ENCODE results near the gene ZNF337. TPM values are rescaled to one million over a fixed set of nuclear protein-coding genes. Genes with fewer than 3 reads are reported as not detected.
"Not testable (repeated sequence)": the region's sequence is repeated elsewhere in the genome, so short reads cannot be mapped to it uniquely, and the experiment has no call there.

The ZNF337 gene
- total and polyA plus RNA-seq, 3 experiments from 2014 or later, result 12.5 to 15.4 (median 12.7) TPM

DNA sequence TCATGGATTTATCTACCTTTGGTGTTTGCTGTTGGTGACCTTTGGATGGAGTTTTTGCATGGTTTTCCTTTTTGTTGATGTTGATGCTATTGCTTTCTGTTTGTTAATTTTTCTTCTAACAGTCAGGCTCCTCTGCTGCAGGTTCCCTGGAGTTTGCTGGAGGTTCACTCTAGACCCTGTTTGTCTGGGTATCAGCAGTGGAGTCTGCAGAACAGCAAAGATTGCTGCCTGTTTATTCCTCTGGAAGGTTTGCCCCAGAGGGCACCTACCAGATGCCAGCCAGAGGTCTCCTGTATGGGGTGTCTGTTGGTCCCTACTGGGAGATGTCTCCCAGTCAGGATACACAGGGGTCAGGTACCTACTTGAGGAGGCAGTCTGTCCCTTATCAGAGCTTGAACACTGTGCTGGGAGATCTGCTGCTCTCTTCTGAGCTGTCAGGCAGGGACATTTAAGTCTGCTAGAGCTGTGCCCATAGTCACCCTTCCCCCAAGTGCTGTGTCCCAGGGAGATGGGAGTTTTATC, 9.2 kb upstream of the ZNF337 start:
- Mint-ChIP-seq H3K4me3 (peak overlapping the region in 1 of 7 donors; percentile 22), H3K36me3 (peaks cover 0 to 46% (median 0%) of the 10 kb centered on the region in 3 donors), H3K9me3 (peaks cover 0 to 11% (median 4%) of the 10 kb centered on the region in 5 donors), H3K27me3 (peaks cover 0 to 6% of the 10 kb centered on the region in 2 donors), H3K27ac (peak overlapping the region in 5 of 8 donors; percentile 30 to 82 (median 48)), H3K4me1 (peaks cover 22 to 32% (median 23%) of the 10 kb centered on the region in 3 donors)
- Histone ChIP-seq H3K4me3 (ENCODE audit: low read length) (no peak overlapping the region), H3K36me3 (ENCODE audit: insufficient read depth, low read length) (no peaks in the 10 kb centered on the region), H3K27ac (ENCODE audit: low read depth, low read length) (no peak overlapping the region), H3K27me3 (ENCODE audit: insufficient read depth, low read length, poor library complexity, severe bottlenecking) (no peaks in the 10 kb centered on the region), H3K9me3 (ENCODE audit: low read length) (no peaks in the 10 kb centered on the region), H3K4me1 (ENCODE audit: insufficient read depth, low read length) (peaks cover 20% of the 10 kb centered on the region)
- ChIA-PET POLR2A (no interaction called here), CTCF (no interaction called here)
- no peak for DNase-seq

- H3K27me3 ChIP-seq (ENCODE audit: insufficient read depth, low read length, poor library complexity, severe bottlenecking); H3K4me3 Mint-ChIP-seq; H3K27me3 Mint-ChIP-seq; CTCF ChIA-PET; POLR2A ChIA-PET; DNase-seq; H3K27ac ChIP-seq (ENCODE audit: low read depth, low read length); H3K36me3 ChIP-seq (ENCODE audit: insufficient read depth, low read length); H3K4me3 ChIP-seq (ENCODE audit: low read length); H3K9me3 ChIP-seq (ENCODE audit: low read length): not testable (repeated sequence)
- H3K36me3 Mint-ChIP-seq, result peaks cover 0 to 45% (median 2%) of the 10 kb centered on the region in 3 donors
- H3K4me1 ChIP-seq (ENCODE audit: insufficient read depth, low read length), result peaks cover 20% of the 10 kb centered on the region
- H3K27ac Mint-ChIP-seq, result peak overlapping the region in 1 of 8 donors; percentile 13
- H3K4me1 Mint-ChIP-seq, result peaks cover 22 to 32% (median 23%) of the 10 kb centered on the region in 3 donors
- peaks cover 12 to 18% (median 14%) of the 10 kb centered on the region in 5 donors for H3K9me3 Mint-ChIP-seq
These were observed 7.7 kb upstream of the ZNF337 start for GRCh38 chr20:25704303-25704702.

DNA sequence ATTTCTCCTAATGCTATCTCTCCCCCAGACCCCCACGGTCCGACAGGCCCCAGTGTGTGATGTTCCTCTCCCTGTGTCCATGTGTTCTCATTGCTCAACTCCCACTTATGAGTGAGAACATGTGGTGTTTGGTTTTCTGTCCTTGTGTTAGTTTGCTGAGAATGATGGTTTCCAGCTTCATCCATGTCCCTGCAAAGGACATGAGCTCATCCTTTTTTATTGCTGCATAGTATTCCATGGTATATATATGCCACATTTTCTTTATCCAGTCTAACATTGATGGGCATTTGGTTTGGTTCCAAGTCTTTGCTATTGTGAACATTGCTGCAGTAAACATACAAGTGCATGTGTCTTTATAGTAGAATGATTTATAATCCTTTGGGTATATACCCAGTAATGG, 4.2 kb upstream of the ZNF337 start:
- H3K27ac Mint-ChIP-seq; H3K27me3 Mint-ChIP-seq; H3K4me1 ChIP-seq (ENCODE audit: insufficient read depth, low read length); H3K36me3 ChIP-seq (ENCODE audit: insufficient read depth, low read length); CTCF ChIA-PET; H3K27me3 ChIP-seq (ENCODE audit: insufficient read depth, low read length, poor library complexity, severe bottlenecking); POLR2A ChIA-PET; H3K4me3 ChIP-seq (ENCODE audit: low read length); DNase-seq; H3K27ac ChIP-seq (ENCODE audit: low read depth, low read length); H3K9me3 ChIP-seq (ENCODE audit: low read length): not testable (repeated sequence)
- Mint-ChIP-seq H3K36me3 (peaks cover 0 to 31% (median 7%) of the 10 kb centered on the region in 3 donors), H3K9me3 (peaks cover 12 to 18% (median 14%) of the 10 kb centered on the region in 5 donors), H3K4me1 (peaks cover 12 to 27% (median 13%) of the 10 kb centered on the region in 3 donors), H3K4me3 (peak overlapping the region in 1 of 7 donors; percentile 12)

DNA sequence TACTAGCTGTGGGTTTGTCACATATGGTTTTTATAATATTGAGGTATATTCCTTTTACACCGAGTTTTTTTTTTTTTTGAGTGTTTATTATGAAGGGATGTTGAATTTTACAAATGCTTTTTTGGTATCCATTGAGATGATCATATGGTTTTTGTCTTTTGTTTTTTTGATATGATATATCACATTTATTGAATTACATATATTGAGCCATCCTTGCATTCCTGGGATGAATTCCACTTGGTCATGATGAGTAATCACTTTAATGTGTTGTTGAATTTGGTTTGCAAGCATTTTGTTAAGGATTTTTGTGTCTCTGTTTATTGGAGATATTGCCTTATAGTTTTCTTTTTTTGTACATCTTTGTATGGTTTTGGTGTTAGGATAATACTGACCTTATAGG, 3.3 kb upstream of the ZNF337 start:
- Mint-ChIP-seq H3K36me3 (peaks cover 0 to 31% (median 7%) of the 10 kb centered on the region in 3 donors), H3K27me3 (peaks cover 0 to 6% of the 10 kb centered on the region in 2 donors), H3K4me3 (peak overlapping the region in 1 of 7 donors; percentile 25), H3K27ac (no peak overlapping the region), H3K4me1 (peaks cover 17 to 34% (median 18%) of the 10 kb centered on the region in 3 donors), H3K9me3 (peaks cover 12 to 18% (median 14%) of the 10 kb centered on the region in 5 donors)
- Histone ChIP-seq H3K27ac (ENCODE audit: low read depth, low read length) (no peak overlapping the region), H3K27me3 (ENCODE audit: insufficient read depth, low read length, poor library complexity, severe bottlenecking) (no peaks in the 10 kb centered on the region), H3K9me3 (ENCODE audit: low read length) (no peaks in the 10 kb centered on the region), H3K36me3 (ENCODE audit: insufficient read depth, low read length) (no peaks in the 10 kb centered on the region), H3K4me1 (ENCODE audit: insufficient read depth, low read length) (peaks cover 9% of the 10 kb centered on the region), H3K4me3 (ENCODE audit: low read length) (no peak overlapping the region)
- no peak for DNase-seq
- CTCF ChIA-PET, result no interaction called here
- POLR2A ChIA-PET, result no interaction called here

- DNase-seq, result no peak
- ChIA-PET POLR2A (no interaction called here), CTCF (no interaction called here)
- Mint-ChIP-seq H3K4me1 (peaks cover 28 to 52% (median 40%) of the 10 kb centered on the region in 3 donors), H3K9me3 (peaks cover 11 to 18% (median 14%) of the 10 kb centered on the region in 5 donors), H3K4me3 (peak overlapping the region; percentile 95 to 98 (median 96)), H3K27ac (peak overlapping the region; percentile 86 to 99 (median 93)), H3K36me3 (peaks cover 0 to 24% (median 9%) of the 10 kb centered on the region in 3 donors), H3K27me3 (peaks cover 0 to 3% of the 10 kb centered on the region in 2 donors)
- H3K4me3 ChIP-seq (ENCODE audit: low read length), result peak overlapping the region; percentile 70
- no peaks in the 10 kb centered on the region for H3K36me3 ChIP-seq (ENCODE audit: insufficient read depth, low read length)
- H3K27me3 ChIP-seq (ENCODE audit: insufficient read depth, low read length, poor library complexity, severe bottlenecking), result no peaks in the 10 kb centered on the region
- peaks cover 9% of the 10 kb centered on the region for H3K4me1 ChIP-seq (ENCODE audit: insufficient read depth, low read length)
- no peaks in the 10 kb centered on the region for H3K9me3 ChIP-seq (ENCODE audit: low read length)
- H3K27ac ChIP-seq (ENCODE audit: low read depth, low read length), result peak overlapping the region; percentile 55
These were observed 436 bp upstream of the ZNF337 start for GRCh38 chr20:25697132-25697446.

DNA sequence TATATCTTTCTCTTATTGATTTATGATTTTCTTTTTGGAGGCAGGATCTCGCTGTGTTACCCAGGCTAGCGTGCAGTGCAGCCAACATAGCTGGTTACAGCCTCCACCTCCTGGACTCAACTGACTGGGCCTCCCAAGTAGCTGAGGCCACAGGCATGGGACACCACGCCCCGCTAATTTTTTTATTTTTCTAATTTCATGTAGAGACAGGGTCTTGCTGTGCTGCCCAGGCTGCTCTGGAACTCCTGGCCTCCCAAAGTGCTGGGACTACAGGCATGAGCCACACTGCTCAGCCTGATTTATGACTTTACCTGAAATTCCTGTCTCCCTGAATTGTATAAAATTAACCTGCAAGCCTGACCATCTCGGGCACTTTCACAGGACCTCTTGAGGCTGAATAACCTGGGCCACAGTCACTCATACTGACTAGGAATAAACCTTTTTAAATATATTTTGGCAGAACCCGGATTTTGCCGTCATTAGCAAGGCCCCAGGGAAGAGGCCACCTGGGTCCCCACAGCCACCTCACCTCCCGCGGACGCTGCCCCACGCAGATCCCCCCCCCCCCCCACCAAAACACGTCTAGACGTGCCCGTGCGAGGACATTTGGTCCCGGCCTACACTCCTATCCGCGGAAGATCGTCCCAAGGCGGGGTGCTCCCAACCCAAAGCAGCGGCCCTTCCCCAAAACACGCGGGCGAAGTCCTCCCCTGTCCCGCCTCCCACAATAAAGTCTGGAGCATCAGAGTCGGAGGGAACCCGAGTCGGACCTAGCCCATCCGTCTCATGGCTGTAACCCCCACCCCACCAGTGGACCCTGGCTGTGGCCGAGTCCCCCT, 902 bp downstream of the ZNF337 start:
- peak overlapping the region; percentile 95 to 98 (median 96) for H3K4me3 Mint-ChIP-seq
- DNase-seq, result no peak

GRCh38 chr20:25692499-25692898, 4.2 kb downstream of the ZNF337 start:
- Mint-ChIP-seq H3K27ac (peak overlapping the region in 4 of 8 donors; percentile 8 to 58 (median 41)), H3K36me3 (peaks cover 0 to 32% (median 7%) of the 10 kb centered on the region in 3 donors), H3K27me3 (no peaks in the 10 kb centered on the region), H3K4me3 (peak overlapping the region in 1 of 7 donors; percentile 54), H3K4me1 (peaks cover 31 to 56% (median 55%) of the 10 kb centered on the region in 3 donors), H3K9me3 (no peaks in the 10 kb centered on the region)
- Histone ChIP-seq H3K4me1 (ENCODE audit: insufficient read depth, low read length) (peaks cover 9% of the 10 kb centered on the region), H3K27ac (ENCODE audit: low read depth, low read length) (no peak overlapping the region), H3K9me3 (ENCODE audit: low read length) (no peaks in the 10 kb centered on the region), H3K36me3 (ENCODE audit: insufficient read depth, low read length) (no peaks in the 10 kb centered on the region), H3K27me3 (ENCODE audit: insufficient read depth, low read length, poor library complexity, severe bottlenecking) (no peaks in the 10 kb centered on the region), H3K4me3 (ENCODE audit: low read length) (no peak overlapping the region)
- CTCF ChIA-PET, result no interaction called here
- DNase-seq, result no peak
- POLR2A ChIA-PET, result no interaction called here

More for the DNA sequence above, 902 bp downstream of the ZNF337 start:
- Histone ChIP-seq H3K4me3 (ENCODE audit: low read length) (peak overlapping the region; percentile 70), H3K36me3 (ENCODE audit: insufficient read depth, low read length) (no peaks in the 10 kb centered on the region), H3K27ac (ENCODE audit: low read depth, low read length) (peak overlapping the region; percentile 55), H3K4me1 (ENCODE audit: insufficient read depth, low read length) (peaks cover 9% of the 10 kb centered on the region), H3K27me3 (ENCODE audit: insufficient read depth, low read length, poor library complexity, severe bottlenecking) (no peaks in the 10 kb centered on the region), H3K9me3 (ENCODE audit: low read length) (no peaks in the 10 kb centered on the region)
- Mint-ChIP-seq H3K27me3 (no peaks in the 10 kb centered on the region), H3K27ac (peak overlapping the region; percentile 29 to 94 (median 86)), H3K36me3 (peaks cover 7 to 22% (median 13%) of the 10 kb centered on the region in 3 donors), H3K4me1 (peaks cover 36 to 64% (median 53%) of the 10 kb centered on the region in 3 donors), H3K9me3 (peaks cover 8 to 12% (median 9%) of the 10 kb centered on the region in 5 donors)
- POLR2A ChIA-PET, result interaction anchor here (0.6 kb wide), 1 partner anchor 24 kb away, joined by 7 read pairs; no protein-coding TSS in a partner anchor
- CTCF ChIA-PET, result no interaction called here

DNA sequence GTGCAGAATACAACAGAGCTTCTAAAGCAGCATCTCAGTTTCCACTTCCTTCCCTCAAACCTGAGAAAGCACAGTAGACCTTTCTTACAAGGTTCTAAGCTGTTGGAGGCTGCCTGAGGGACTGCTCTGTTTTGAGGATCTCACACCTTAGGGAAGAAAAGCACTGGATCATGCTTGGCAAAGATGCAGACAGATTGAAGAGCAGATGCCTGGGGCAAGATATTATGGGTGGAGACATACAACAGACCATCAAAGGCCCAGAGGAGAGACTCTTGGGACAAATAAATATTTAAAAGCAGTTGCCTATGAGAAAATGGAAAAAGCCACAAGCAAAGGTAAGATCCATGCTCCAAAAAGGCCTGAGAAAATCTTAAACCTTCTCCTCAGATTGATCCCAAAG, 6.2 kb downstream of the ZNF337 start:
- no peaks in the 10 kb centered on the region for H3K9me3 Mint-ChIP-seq
- peaks cover 21 to 46% (median 42%) of the 10 kb centered on the region in 3 donors for H3K4me1 Mint-ChIP-seq
- no peak for DNase-seq
- ChIA-PET POLR2A (no interaction called here), CTCF (no interaction called here)
- Histone ChIP-seq H3K4me3 (ENCODE audit: low read length) (no peak overlapping the region), H3K9me3 (ENCODE audit: low read length) (no peaks in the 10 kb centered on the region), H3K36me3 (ENCODE audit: insufficient read depth, low read length) (no peaks in the 10 kb centered on the region), H3K27me3 (ENCODE audit: insufficient read depth, low read length, poor library complexity, severe bottlenecking) (no peaks in the 10 kb centered on the region), H3K4me1 (ENCODE audit: insufficient read depth, low read length) (peaks cover 4% of the 10 kb centered on the region), H3K27ac (ENCODE audit: low read depth, low read length) (no peak overlapping the region)
- H3K4me3 Mint-ChIP-seq, result no peak overlapping the region
- peak overlapping the region in 4 of 8 donors; percentile 48 to 73 (median 62) for H3K27ac Mint-ChIP-seq
- peaks cover 0 to 41% (median 7%) of the 10 kb centered on the region in 3 donors for H3K36me3 Mint-ChIP-seq
- H3K27me3 Mint-ChIP-seq, result no peaks in the 10 kb centered on the region
